Ovary (tissue), 9 donors: ENCODE results near the gene TNFRSF11A. TPM values are rescaled to one million over a fixed set of nuclear protein-coding genes. Genes with fewer than 3 reads are reported as not detected.

Experiments
- DNase-seq, 5 donors: peaks; one replicate each; pipeline ENCODE4 v3.0.0-alpha.2; 2019 to 2020
- H3K27ac ChIP-seq, 2 donors: fragments of 200-600 bp; one replicate each; pipeline versions ENCODE4 v1.5.1 to v1.8.0; 2019 to 2022
- H3K27me3 ChIP-seq: fragments of 200-600 bp; one replicate; pipeline ENCODE4 v1.8.0; 2022
- H3K36me3 ChIP-seq: fragments of 200-600 bp; sonication (generic); one replicate; pipeline ENCODE4 v1.5.1; 2019
- H3K4me1 ChIP-seq: one replicate; pipeline ENCODE4 v1.8.1; 2013; ENCODE audit warnings: mild to moderate bottlenecking, moderate library complexity; ENCODE audit not compliant: insufficient read depth
- H3K4me3 ChIP-seq: fragments of 200-600 bp; sonication (generic); one replicate; pipeline ENCODE4 v1.5.1; 2017
- H3K9me3 ChIP-seq, 2 donors: fragments of 200-600 bp in 1 of 2; sonication (generic) in 1 of 2; one replicate each; pipeline versions ENCODE4 v1.5.1 to v1.8.1; 2013 to 2019; ENCODE audit warnings: mild to moderate bottlenecking in 1 of 2, moderate library complexity in 1 of 2
- CTCF ChIP-seq, 3 donors: fragments of 450-650 bp in 2 of 3; fragments of 200-600 bp in 1 of 3; IDR thresholded peaks; one replicate each; pipeline versions ENCODE4 v1.5.1 to v1.8.0; 2016 to 2022; ENCODE audit warnings: antibody characterized with exemption in 3 of 3, mild to moderate bottlenecking in 1 of 3
- EP300 ChIP-seq: sonication (generic); formaldehyde crosslinking; IDR thresholded peaks from one replicate; pipeline ENCODE4 v1.6.1; 2017; ENCODE audit warnings: antibody characterized with exemption
- POLR2A ChIP-seq: fragments of 450-650 bp; IDR thresholded peaks from one replicate; pipeline ENCODE4 v1.6.1; 2017; ENCODE audit warnings: antibody characterized with exemption, mild to moderate bottlenecking, moderate library complexity
- WGBS, 3 donors: extraction: QIAGEN DNeasy Blood & Tissue Kit in 1 of 3; methylation state at CpG; one replicate each; pipeline versions ENCODE4 v1.1.5 to v1.1.7; 2013 to 2017; 5-methylcytosine and 5-hydroxymethylcytosine counted together
- intact Hi-C, 4 donors: fragments of 100-400 bp; cut with DNase I; formaldehyde crosslinking; loops; one replicate each; pipeline versions ENCODE4 v1.11.0 to v1.15.1; 2022 to 2023
- polyA plus RNA-seq, 2 donors: library from polyadenylated mRNA; stranded (reverse); fragments of 200-250 nt in 1 of 2; fragments of 350-450 nt in 1 of 2; fragmentation: Illumina TruSeq in 1 of 2; extraction: RNeasy Lipid Tissue Mini Kit (QIAGEN cat#74804) in 1 of 2; gene quantifications; one replicate each; pipeline ENCODE4 v1.2.3, GENCODE V29; 2013 to 2014
- total RNA-seq, 7 donors: library from RNA; depleted of rRNA in 2 of 7; stranded (reverse); fragments of >200 nt in 2 of 7; fragmentation: NEBNext Ultra II Directional in 3 of 7; extraction: Animal tissue kit (Norgen Biotek cat#: 25700) in 3 of 7; gene quantifications; one replicate each; pipeline versions ENCODE4 v1.1.0 to v1.2.4, GENCODE V29; 2016 to 2023
- donor health status: DM: no; HTN: no; CAD: no; lungs with moderate emphysema.
- donor health status: DM: no; HTN: no; CAD: no.
- donor health status: Bipolar disorder and iron deficiency.
- donor health status: DM: yes; HTN: yes; CAD: no.
- donor health status: DM: no; HTN: no; CAD: no.
- donor health status: DM: yes; HTN: yes; CAD: no.

Gene TNFRSF11A
- total and polyA plus RNA-seq, 9 donors: 0.70 to 9.2 (median 1.8) TPM

- H3K9me3 ChIP-seq: no peaks in the 10 kb centered on the region
- no peak overlapping the region for H3K4me3 ChIP-seq
- H3K27me3 ChIP-seq: no peaks in the 10 kb centered on the region
- no peak for DNase-seq
- H3K4me1 ChIP-seq: no peaks in the 10 kb centered on the region
- intact Hi-C loops: no loop called here
- no peaks in the 10 kb centered on the region for H3K36me3 ChIP-seq
- no peak for TF ChIP-seq EP300
- TF ChIP-seq POLR2A: no peak
- no peak for TF ChIP-seq CTCF (IDR thresholded peaks at IDR 0.05)
- 87 to 90% (median 87%) methylated on average over 11 of the region's 11 CpGs for WGBS, 3 donors
- no peak overlapping the region for H3K27ac ChIP-seq
These were observed 64.8 kb downstream of the TNFRSF11A start for GRCh38 chr18:62389761-62390481.

DNA sequence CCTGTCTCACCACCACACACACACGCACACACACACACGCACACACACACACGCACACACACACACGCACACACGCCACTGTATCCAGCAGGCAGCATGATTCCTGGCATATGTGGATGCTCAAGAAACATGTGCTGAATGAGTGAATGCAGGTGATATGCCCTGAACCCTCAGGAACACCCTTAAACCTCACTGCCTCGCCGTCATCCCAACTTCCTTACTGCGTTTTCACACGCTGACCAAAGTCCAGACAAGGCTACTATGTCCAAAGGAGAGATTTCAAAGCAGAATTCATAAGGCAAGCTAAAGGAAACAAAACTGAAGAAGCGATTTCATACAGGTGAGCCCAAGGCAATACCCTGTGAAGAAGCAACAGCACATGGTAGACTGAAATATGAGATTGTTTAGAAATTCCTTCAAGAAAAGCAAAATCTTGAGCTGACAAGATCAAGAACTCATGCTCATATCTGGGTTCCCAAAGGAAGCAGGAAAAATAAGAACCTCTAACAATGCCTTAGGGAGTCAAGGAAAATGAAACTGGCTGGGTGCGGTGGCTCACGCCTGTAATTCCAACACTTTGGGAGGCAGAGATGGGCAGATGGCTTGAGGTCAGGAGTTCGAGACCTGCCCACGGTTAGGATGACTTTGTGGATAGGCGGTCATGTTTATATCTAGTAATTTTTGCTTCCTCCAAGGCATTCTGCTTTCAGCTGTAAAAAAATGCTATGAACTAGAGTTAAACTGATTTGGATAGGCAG is 69.1 kb downstream of the TNFRSF11A start:
- Histone ChIP-seq H3K4me1 (no peaks in the 10 kb centered on the region), H3K9me3 (no peaks in the 10 kb centered on the region), H3K27ac (no peak overlapping the region), H3K4me3 (no peak overlapping the region), H3K27me3 (no peaks in the 10 kb centered on the region), H3K36me3 (no peaks in the 10 kb centered on the region)
- intact Hi-C loops: no loop called here
- WGBS, 3 donors: 82 to 91% (median 85%) methylated on average over 15 of the region's 15 CpGs
- TF ChIP-seq EP300 (no peak), CTCF (IDR thresholded peaks at IDR 0.05) (no peak), POLR2A (no peak)
- no peak for DNase-seq

- DNase-seq: no peak
- intact Hi-C loops: no loop called here
These were observed 71.3 kb downstream of the TNFRSF11A start for GRCh38 chr18:62396381-62396780.

DNA sequence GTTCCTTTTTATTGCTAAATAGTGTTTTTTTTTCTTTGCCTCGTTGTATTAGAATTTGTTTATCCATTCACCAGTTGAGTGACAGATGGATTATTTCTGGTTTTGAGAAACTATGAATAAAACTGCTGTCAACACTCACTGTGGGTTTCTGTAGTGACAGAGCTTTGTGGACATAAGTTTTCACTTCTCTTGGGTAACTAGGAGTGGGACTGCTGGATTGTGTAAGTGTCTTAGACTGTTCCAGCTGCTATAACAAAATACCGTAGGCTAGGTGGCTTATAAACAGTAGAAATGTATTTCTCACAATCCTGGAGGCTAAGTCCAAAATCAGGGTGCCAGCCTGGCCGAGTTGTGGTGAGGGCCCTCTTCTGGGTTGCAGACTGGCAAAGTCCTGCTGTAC is 71.9 kb downstream of the TNFRSF11A start:
- Histone ChIP-seq H3K27me3 (no peaks in the 10 kb centered on the region), H3K36me3 (no peaks in the 10 kb centered on the region), H3K4me1 (no peaks in the 10 kb centered on the region), H3K9me3 (no peaks in the 10 kb centered on the region), H3K4me3 (no peak overlapping the region), H3K27ac (no peak overlapping the region)
- intact Hi-C loops: no loop called here
- TF ChIP-seq EP300: no peak
- WGBS, 3 donors: 39 to 71% (median 43%) methylated on average over 3 of the region's 3 CpGs
- DNase-seq: no peak

More at GRCh38 chr18:62396381-62396780, 71.3 kb downstream of the TNFRSF11A start:
- 83 to 93% (median 91%) methylated on average over 3 of the region's 3 CpGs for whole genome bisulfite sequencing, 3 donors
- TF ChIP-seq CTCF (IDR thresholded peaks at IDR 0.05) (no peak), EP300 (no peak), POLR2A (no peak)
- H3K27ac ChIP-seq: no peak overlapping the region
- no peaks in the 10 kb centered on the region for H3K27me3 ChIP-seq
- no peaks in the 10 kb centered on the region for H3K9me3 ChIP-seq
- H3K36me3 ChIP-seq: no peaks in the 10 kb centered on the region
- no peaks in the 10 kb centered on the region for H3K4me1 ChIP-seq
- H3K4me3 ChIP-seq: no peak overlapping the region

GRCh38 chr18:62398291-62398690 is 73.2 kb downstream of the TNFRSF11A start:
- no peaks in the 10 kb centered on the region for H3K27me3 ChIP-seq
- whole genome bisulfite sequencing, 3 donors: 86 to 89% (median 88%) methylated on average over 6 of the region's 6 CpGs
- H3K4me3 ChIP-seq: no peak overlapping the region
- H3K4me1 ChIP-seq: no peaks in the 10 kb centered on the region
- intact Hi-C loops: no loop called here
- TF ChIP-seq POLR2A (no peak), EP300 (no peak), CTCF (IDR thresholded peaks at IDR 0.05) (no peak)
- no peaks in the 10 kb centered on the region for H3K9me3 ChIP-seq
- H3K27ac ChIP-seq: no peak overlapping the region
- DNase-seq: no peak
- no peaks in the 10 kb centered on the region for H3K36me3 ChIP-seq
